Stimulated activated CD8-positive, alpha-beta memory T cell treated with anti-CD3 and anti-CD28 coated beads, Interleukin-15, amount 100 ng/mL, for 48 hours (primary cell): ENCODE measurements around the gene CORO2A.
"Not testable (repeated sequence)": the region's sequence is repeated elsewhere in the genome, so short reads cannot be mapped to it uniquely, and the experiment has no call there.

Source experiments
- DNase-seq, 2 donors: peaks; one replicate each; pipeline ENCODE4 v3.0.0-alpha.2; 2020; ENCODE audit warnings: low read depth in 2 of 2

Gene CORO2A

DNA sequence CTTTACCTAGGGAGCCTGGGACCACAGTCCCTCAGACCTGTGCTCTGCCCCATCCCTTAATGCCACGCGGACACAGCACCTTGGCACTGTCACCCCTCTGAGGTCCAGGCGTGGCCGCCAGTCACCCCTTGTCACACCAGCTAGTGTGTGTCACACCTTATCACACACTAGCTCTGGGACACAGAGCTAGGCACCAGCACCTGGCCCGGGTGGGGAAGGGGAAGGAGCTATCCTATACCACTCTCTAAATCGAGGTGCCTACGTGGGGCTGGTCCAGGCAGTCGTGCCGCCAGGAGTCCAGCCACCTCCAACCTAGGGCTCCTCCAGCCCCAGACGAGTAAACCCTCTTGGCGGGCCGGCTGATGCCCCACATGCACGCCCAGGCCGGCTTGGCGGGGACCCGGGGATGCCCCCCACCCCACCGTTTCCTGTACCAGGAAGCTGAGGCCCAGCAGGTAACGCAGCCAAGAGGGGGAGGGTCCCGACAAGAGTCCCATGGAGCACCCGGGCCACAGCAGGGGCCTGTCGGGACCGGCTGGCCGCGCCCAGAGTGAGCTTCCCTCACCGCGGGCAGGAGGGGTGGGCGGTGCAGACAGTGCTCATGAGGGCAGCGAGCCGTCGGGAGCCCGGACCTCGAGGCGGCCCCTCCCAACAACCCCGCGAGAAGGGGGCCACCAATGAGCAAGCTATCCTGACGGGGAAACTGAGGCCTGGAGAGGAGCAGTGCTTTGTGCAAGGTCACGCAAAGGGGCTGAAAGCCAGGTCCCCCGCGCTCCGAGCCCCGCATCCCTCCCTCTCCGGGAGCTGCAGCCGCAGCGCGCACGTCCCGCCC lies 550 bp downstream of the CORO2A start:
- no peak for DNase-seq

DNA sequence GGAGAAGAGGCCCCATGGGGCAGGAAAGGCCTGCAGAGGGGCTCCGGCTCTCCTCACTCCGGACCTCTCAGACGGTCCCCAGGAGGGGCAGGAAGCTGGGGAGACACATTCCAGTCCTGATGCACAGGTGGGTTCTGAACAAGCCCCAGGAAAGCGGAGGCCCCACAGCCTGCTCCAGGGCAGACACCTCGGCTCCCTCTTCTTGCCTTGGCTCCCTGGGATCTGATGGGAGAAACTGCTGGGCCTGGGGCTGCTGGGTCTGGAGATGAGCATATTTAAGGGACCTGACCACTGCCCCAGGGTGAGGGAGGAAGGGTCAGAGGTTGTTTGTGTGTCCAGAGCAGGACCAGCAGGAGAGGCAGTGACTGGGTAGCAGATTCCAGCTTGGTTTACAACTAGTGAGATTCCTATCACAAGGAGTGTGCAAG lies 1.2 kb downstream of the CORO2A start:
- DNase-seq: no peak

- no peak for DNase-seq
Observed at GRCh38 chr9:98190757-98191105, 1.7 kb downstream of the CORO2A start.

DNA sequence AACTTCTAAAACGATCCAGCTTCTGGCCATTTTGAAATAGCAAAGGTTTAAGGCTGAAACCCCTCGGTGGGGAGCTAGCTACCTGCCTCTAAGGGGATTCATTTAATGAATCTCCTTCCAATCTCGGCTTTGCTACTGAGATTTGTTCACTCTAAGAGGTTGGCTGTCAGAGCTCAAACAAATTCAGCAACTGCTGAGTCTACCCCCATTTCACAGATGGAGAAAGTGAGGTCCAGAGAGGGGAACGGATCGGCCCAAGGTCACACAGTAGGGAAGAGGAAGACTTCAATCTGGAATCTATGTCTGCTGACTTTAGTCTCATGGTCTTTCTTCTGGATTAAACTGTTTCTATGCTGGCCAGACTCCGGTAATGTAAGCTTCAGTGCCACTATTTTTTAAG lies 3.0 kb downstream of the CORO2A start:
- DNase-seq: no peak

DNA sequence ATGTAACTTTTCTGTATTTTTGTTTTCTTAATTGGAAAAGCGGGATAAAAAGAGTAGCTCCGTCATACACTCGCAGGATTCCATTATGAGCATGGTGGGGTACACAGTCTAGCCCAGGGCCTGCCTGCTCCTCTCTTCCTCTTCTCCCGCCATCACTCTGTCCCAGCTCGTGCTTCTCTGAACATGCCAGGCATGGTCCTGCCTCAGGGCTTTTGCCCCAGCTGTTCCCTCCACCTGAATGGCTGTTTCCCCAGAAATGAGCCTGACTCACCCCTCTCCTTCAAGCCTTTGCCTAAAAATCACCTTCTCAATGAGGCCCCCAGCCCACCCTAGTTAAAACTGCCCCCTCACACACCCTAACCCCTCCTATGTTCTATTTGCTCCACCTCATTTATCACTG lies 4.5 kb downstream of the CORO2A start:
- no peak for DNase-seq

GRCh38 chr9:98186236-98186635 lies 6.2 kb downstream of the CORO2A start:
- no peak for DNase-seq

GRCh38 chr9:98185611-98186171 lies 6.7 kb downstream of the CORO2A start:
- no peak for DNase-seq

- no peak for DNase-seq
Observed at GRCh38 chr9:98185021-98185567, 7.3 kb downstream of the CORO2A start.

DNA sequence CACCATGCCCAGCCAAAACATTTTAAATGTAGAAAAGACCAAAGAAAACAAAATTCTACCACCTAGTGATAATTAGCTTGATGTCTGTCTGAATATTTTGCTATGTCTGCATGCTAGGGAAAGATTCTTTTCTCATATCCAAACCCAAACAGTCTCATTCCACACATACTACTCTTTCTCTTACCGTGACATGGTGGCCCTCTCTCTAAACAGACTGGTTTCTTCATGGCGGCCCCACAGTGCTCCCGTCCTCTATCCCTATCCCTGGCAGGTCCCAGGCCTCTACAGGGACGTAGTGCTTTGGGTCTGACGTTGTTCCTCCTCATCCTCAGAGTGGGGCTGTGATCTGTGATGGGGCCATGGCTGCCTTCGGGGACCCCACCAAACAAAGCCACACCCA lies 8.1 kb downstream of the CORO2A start:
- DNase-seq: no peak

DNA sequence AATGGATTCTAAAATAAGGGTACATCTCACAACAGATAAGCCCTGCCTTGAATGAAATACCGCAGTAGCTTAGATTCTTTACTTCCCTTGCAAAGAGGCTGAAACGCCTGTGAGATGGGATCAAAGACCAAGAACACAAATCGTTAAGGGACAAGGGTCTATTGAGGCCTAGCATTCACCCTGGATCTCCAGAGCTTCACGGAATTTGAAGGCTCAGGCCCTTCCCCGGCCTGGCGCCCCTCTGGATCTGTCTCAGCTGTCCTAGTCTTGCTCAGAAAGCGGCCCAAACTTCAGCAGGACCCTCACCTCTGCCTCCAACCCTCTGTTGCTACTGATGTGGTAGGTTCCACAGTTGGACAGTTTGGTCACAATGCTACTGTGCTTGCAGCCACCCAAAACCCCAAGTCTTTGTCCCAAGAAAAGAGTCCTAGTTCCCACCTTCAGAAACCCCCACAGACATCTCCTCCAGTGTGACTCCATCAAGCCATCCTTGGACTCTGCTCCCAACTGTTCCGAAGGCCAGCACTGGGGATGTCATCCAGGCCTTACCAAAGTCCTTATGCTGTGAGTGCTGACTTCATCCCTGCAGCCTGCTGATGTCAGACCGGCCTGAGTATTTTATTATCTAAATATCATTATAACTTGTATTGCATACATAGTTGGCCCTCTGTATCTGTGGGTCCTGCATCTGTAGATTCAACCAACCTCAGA lies 9.4 kb downstream of the CORO2A start:
- no peak for DNase-seq

DNA sequence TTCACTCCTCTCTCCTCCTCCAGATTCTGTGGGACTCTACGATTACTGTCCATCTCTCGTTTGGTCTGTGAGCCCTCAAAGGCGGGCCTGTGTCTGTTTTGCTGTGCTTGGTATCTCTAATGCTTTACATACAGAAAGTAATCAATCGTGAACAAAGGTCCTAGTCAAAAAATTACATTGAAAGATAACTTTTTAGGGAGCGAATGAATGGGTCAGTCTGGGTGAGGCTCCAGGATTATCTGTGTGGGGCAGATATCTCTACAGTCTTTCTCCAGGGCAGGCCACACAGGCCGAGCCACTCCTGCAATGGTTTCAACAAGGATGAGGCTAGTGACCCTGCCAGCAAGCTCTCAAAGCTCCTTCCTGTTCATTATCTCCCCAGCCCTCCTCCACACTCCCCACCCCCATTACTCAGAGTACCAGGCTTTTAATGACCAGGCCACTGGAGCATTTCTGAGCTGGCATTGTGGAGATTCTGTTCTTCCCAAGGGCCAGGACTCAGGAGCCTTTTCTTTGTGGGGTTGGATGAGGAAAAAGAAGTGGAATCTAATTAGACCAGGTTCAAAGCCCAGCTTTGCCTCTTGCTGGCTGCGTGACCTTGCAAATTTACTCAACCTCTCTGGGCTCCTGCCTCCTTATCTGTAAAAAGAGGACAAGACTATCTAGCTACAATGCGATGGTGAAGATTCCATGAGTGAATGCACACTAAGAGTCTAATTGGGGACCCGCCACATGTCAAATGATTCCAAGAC lies 10.2 kb downstream of the CORO2A start:
- no peak for DNase-seq

DNA sequence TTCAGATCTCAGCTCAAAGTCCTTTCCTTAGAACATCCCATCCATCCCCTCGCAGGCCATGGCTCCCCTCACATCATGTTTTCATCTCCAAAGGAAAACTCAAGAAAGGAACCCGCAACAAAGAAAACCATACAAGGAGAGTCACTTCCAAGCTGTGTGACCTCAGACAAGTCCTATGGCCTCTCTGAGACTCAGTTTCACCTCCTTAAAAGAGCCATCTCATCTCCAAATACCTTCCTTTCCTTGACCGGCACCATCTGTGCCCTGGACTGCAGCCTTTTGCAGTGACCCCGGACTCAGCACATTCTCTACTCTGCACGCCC lies 10.7 kb downstream of the CORO2A start:
- DNase-seq: no peak

- DNase-seq: no peak
Observed at GRCh38 chr9:98180996-98181395, 11.4 kb downstream of the CORO2A start.

- DNase-seq: no peak
Observed at GRCh38 chr9:98178874-98179850, 13.3 kb downstream of the CORO2A start.

GRCh38 chr9:98176391-98177259 lies 15.8 kb downstream of the CORO2A start:
- DNase-seq: no peak

- no peak for DNase-seq
Observed at GRCh38 chr9:98175762-98176161, 16.7 kb downstream of the CORO2A start.

- no peak for DNase-seq
Observed at GRCh38 chr9:98175028-98175569, 17.3 kb downstream of the CORO2A start.

- not testable (repeated sequence) for DNase-seq
Observed at GRCh38 chr9:98174502-98174918, 17.9 kb downstream of the CORO2A start.

DNA sequence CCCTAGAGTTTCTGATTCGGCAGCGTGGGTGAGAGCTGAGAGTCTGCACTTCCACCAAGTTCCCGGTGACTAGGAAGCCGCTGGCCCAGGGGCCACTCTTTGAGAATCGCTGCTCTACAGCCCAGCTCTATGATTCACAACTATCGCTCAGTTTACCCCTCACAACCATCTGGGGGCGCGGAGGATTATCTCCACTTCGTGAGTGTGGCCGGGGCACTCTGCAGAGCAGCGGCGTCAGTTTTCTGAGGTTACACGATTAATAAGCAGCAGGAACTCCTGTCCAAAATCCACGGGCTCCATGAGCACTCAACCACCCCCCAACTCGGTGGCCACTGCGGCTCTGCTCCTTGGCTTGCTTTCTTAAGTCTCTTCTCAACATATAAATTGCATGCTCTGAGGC lies 19.3 kb downstream of the CORO2A start:
- no peak for DNase-seq

- no peak for DNase-seq
Observed at GRCh38 chr9:98172604-98173003, 19.8 kb downstream of the CORO2A start.
